ENCODE results near the gene PLEKHA8.
A peak's percentile ranks its signal among the peaks of the same experiment; 100 is the strongest.
"Not testable (repeated sequence)": the region's sequence is repeated elsewhere in the genome, so short reads cannot be mapped to it uniquely, and the experiment has no call there.

PLEKHA8 gene

DNA sequence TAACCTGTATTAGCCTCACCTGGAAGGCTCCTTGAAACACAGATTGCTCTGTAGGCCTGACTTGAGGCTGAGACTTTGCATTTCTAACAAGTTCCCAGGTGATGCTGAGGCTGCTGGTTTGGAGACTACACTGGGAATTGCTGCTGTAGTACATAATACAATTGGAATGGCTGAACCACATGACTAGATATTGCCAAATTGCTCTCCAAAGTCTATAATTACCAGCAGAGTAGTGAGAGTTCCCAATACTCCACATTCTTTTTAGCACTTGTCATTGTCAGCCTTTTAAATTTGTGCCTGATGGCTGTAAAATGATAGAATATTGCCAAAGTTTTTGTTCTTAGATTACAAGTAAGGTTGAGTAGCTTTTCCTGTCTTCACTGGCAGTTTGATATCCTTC, 39.9 kb downstream of the PLEKHA8 start:
- no peak for DNase-seq

DNA sequence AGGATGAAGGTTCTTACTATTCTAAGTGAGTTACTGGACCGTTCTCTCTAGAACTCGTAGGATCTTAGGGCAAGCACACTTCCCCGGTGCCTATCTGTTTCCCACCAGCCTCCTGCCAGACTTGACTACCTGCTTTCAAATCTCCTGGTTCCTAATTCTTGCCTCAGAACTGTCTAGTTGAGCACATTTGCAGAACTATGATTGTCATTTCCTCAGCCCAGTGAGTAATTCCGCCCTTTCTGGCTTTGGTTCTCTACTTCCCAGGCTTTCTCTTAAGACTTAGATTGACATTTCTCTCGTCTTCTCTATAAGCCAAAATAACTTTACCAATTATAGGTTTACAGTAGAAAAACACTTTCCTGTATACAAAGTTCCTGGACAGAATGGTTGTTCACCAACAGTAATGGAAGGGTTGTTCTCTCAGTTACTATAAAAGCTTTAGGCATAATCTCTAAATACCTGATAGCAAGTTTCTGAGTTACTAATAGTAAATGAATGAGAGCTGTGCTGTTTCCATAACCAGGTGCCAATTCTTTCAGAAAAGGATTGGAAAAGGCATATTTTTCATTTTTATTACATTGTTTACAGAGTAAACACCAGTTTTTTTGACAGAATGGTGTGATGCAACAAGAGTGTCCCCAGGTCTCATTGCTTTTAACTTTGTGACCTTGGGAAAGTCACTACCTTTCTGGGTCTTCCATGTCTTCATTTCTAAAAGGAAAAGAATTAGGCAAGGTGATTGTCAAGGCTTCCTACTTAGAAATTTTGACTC, 41.1 kb downstream of the PLEKHA8 start:
- no peak for DNase-seq

DNA sequence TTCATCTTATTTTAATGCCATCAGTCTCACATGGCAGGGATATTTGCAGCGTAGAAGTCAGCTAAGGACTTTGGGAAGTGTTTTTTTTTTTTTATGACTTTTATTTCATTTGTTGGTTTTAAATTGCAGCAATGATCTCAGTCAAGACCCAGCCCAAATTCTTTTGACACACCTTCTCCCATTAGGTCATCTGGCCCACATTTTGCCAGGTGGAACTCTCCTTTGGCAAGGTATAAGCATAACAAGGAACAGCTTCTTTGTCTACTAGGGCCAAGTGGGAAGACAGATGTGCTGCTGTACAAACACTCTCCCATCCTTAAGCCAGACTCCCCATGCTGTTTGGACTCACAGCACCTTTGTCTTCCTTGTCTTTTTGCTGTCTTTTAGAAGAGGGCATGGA, 41.8 kb downstream of the PLEKHA8 start:
- DNase-seq: no peak

DNA sequence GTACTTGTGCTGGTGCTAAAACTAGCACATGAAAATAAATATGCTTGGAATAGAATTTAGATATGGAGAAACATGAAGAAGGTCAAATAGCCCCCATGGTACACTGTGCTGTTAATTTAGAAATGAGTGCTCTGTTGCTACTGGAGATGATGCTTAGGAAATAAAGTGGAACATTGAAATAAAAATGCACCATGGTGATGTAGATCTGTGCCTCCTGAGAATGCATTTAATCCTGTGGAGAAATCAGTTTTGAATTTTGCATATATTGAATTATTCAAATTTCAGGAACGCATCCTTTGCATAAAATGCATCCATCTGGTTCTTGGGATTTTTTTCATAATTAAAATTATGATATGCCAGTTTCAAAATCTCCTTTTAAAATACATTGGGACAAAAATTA, 44.5 kb downstream of the PLEKHA8 start:
- no peak for DNase-seq

DNA sequence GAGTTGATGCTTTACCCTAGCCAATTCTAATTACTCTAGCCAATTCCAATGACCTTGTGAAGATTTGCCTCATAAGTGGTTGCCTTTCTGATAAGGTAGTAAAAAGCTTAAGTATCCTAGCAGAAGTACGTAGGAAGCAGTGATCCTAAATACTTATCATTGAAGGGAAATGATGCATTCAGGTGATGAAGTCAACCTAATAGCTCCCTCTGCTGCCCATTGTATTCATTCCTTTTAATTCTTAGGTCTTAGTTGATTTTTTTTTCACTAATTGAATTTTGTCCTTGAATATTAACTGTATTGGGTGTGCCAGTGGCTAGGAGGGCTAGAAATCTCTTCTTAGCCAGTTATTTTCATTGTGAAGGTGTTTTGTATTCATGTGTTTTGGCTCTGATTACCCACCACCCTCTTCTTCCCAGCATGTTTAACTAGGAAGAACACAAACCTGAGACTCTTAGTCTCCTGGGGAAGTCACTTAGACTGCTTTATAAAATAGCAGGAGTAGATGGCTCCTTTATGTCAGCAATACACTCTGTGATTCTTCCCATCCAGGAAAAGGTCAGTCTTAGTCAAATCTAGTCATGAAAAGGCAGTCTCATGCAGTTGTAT, 46.3 kb downstream of the PLEKHA8 start:
- DNase-seq: peak; percentile 54

DNA sequence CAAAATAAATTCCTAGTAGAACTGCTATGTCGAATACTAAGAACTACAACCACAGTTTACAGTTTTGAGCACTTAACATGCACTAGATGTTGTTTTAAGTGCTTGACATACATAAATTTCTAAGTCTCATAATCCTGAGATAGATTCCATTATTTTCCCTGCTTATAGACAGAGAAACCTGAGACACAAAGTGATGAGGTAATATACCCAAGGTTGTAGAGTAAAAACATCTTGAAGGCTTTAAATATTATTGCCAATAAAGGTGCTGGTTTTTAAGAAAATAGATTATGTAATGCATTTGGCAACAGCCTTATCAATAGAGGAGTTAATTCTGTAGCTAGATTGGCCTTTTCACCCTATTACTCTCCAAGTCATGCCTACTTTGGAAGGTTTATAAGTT, 48.2 kb downstream of the PLEKHA8 start:
- no peak for DNase-seq

DNA sequence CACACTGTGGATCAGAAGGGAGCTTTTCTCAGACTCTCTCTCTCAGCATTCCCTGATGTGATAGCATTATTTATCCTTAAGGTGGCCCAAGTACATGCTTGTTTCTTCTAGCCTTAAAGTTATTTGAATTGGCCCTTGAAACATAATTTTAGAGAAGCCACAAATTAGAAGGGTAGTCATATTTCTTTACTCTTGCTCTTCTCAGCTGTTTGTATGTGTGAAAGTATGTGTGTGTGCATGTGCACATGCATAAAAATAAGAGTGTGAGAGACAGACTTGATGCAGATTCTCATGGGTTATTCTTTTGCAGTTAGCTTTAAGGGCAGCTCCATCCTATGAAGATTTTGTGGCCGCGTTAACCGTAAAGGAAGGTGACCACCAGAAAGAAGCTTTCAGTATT, 50.1 kb downstream of the PLEKHA8 start:
- no peak for DNase-seq

DNA sequence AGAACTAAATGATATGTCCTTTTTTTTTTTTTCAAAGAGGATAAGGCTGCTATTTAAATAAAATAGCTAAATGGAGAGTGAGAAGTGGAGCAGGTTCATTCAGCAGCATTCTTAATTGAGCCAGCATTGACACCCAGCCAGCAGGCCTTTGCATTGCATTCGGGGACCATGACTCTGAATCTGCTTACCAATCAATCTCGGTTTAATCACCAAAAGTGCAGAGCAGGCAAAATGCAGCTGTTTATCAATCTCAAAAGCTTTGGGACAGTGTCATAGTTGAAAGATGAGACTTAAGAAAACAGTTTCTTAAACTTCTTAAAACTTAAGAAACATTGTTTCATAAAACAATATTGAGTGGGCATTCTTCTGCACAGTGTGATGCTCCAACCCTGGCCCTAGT, 51.7 kb downstream of the PLEKHA8 start:
- DNase-seq: no peak

DNA sequence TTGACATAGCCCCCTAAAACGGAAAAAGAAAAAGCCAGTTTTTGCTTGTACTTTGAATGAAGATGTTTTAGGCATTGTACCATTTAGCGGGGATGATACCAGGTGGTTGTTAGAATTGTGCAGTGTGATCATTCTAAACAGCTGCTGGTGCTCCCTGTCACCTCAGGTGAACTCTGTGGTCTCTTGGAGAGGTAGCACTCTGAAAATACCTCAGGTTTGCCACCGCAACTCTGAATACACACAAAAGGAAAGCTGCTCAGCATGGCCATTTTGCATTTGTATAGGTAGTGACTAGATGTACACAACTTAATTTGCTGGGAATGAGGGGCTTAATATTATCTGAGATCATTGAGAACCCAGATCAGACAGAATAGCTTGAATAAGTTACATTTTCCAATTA, 52.6 kb downstream of the PLEKHA8 start:
- DNase-seq: no peak

DNA sequence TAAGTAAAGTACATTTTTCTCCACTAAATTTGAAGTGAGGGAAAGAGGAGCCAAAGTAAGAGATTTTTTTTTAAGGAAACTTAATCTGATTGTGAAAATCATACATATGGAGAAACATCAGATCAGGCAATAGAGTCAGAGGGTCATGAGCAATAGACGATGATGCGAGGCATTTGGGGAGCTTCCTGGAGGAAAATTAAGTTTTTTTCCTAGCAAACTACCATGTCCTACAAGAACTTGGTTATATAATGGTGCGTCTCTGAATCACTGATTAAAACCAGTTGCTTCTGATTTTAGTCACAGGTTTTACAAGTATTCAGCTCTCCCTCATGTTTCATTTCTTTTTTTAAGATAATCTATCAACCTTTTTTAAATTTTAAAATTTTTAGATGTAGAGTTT, 54.5 kb downstream of the PLEKHA8 start:
- DNase-seq: no peak

DNA sequence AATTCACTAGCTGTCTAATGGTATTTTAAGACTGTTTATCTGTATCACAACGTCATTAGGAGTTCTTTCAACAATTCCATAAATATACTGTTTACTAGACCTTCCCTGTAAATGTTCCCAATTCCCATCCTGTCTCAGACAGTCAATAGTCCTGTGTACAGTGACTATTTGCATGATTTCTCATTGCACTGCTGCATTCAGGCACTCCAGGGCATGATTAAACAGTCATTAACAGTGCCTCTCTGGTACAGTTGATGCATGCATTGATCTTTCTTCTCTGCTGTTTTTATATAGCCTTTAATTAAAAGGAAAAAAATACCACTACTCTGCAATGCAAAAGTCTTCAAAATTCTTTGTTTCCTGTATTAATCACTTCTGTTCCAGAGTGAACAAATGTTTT, 55.1 kb downstream of the PLEKHA8 start:
- no peak for DNase-seq

DNA sequence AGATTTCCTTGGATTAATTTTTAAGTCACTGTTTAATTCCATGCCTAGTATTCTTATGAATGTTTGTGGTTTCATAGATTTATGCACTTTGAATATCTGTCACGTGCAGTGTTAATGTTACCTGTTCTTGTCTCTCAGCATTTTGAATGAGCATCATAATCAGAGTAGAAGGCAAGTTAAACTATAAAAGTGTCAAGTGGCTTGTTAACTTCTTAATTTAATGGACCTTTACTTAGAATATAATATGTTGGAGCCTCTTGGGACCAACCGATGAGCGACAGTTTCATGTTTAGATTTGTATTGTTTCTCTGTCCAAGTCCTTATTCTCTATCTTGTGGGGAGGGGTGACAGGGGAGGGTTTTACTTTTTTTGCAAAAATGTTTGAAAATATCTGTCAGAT, 56.0 kb downstream of the PLEKHA8 start:
- DNase-seq: no peak

DNA sequence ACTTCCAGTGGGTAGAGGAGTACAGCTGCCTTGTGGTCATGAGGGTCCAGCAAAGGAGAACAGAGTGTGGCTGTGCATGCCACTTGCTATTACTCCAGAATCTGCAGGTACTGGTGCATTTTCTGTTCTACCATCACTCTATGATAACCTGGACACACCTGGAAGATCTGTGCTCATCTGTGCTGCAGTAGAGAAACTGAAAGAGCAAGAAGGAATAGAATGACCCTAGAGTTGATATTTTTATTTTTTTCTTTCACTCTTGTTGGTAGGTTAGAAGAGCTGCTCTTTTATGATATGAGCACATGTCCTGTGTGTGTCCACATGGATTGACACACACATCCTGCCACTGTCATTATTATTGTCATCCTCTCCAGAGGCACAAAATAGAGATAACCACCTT, 58.3 kb downstream of the PLEKHA8 start:
- DNase-seq: no peak

DNA sequence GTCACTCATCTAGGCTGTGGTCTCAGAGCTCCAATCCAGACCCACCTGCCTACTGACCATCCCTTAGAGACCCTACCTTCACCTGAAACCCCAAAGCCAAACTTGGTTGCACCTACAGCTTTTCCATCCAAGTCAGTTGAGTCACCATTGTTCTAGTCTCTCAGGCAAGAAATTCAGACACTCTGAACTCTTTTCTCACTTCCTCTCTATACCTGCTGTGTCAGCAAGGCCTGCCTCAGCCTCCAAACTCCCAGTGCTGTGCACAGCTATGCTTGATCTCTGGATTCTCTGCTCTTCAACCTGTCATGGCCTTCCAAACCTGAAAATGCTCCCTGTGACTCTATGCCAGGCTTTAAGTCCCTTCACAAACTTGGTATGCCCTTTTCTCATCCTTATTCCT, 59.2 kb downstream of the PLEKHA8 start:
- no peak for DNase-seq

DNA sequence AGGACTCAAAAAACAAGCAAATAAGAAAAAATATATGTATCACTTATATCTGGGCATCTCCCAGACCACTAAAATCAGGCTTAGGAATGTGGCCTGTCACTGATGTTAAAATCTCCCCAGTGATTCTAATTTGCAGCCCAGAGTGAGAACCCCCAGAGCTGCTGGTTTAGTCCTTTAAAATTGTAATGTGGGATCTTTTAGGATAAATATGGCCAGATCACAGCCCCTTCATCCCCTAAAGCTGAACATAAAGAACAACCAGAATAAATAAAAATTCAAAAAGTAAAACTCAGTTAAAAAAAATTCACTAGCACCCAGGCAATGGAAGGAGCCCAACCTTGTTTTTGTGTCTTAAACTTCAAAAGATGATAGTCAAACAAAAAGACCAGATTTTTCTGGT, 60.1 kb downstream of the PLEKHA8 start:
- no peak for DNase-seq

DNA sequence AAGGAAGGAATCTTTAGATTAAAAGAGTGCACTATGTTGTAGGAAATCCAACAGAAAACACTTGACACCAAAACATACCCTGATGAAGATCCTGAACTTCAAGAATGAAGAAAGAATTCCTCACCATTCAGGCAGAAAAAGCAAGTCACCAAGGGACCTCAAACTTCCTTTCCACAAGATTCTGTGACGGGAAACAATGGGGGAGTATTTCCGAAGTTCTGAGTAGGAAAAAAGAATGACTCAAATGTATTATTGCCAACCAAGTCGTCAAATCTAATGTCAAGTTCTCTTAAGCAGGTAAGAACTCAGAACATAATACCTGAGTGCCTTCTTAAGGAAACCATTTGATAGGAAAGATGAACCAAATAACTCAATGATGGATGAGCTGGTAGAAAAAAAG, 61.9 kb downstream of the PLEKHA8 start:
- DNase-seq: no peak

DNA sequence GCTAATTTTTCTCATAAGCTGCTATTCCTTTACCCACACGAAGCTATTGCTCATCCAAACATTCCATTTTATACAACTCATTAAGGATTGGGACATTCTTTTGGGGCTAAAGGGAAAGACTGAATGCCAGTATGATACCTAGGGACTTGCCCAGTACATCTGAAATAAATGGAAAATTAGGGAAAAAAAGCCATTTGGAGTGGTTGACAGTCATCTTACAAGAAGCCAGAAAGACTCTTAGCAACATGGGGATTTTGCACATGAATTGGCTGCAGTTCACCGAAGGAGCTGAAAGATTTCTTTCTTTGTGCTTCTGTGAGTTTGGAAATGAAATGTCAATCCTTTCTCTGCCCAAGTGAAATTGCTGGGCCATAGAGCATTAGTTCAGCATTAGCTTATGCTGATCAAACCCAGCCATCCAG, 63.3 kb downstream of the PLEKHA8 start:
- DNase-seq: no peak

DNA sequence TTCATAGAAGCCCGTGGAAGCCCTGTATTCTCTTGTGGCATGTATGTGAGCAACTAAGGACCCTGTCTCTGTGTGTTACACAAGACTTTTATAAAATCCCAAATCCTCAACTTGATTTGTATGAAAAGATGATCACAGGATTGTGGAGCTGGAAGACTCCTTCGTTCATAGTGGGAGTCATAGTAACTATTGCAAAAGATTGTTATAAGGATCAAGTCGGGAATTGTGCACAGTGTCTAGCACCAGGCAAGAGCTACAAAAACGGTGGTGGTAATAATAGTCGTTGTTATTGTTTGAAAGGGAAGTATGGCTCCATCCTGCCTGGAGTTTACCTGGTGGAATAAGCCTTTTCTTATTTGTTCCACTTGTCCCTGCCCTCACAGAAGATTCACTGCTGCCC, 63.8 kb downstream of the PLEKHA8 start:
- no peak for DNase-seq

DNA sequence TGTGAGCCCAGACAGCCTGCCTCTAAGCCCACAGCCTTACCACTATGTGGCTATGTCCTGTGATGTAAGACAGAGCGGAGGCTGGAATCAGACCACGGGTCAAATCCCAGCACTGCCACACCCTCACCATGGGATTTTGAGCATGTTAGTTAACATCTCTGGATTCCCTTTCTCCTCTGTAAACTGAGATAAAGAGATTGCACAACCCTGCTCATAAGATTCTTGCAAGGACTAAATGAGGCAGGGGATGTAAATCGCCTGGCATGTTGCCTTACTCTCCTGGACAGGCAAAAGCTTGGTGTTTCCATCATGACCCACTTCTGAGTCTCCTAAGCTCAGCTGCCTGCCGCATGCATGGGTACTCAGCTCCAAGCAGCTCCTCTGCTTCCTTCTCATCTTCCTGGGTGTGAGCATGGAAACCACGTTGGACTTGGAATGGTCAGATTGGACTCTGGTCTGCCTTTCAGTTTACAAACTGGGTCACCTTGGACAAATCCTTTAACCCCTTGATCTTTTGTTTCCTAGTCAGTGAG, 65.3 kb downstream of the PLEKHA8 start:
- no peak for DNase-seq

DNA sequence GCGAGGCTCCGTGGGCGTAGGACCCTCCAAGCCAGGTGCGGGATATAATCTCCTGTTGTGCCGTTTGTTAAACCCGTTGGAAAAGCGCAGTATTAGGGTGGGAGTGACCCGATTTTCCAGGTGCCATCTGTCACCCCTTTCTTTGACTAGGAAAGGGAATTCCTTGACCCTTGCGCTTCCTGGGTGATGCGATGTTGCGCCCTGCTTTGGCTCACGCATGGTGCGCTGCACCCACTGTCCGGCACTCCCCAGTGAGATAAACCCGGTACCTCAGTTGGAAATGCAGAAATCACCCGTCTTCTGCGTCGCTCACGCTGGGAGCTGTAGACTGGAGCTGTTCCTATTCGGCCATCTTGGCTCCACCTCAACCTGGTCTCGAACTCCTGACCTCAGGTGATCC, 70.4 kb downstream of the PLEKHA8 start:
- not testable (repeated sequence) for DNase-seq

DNA sequence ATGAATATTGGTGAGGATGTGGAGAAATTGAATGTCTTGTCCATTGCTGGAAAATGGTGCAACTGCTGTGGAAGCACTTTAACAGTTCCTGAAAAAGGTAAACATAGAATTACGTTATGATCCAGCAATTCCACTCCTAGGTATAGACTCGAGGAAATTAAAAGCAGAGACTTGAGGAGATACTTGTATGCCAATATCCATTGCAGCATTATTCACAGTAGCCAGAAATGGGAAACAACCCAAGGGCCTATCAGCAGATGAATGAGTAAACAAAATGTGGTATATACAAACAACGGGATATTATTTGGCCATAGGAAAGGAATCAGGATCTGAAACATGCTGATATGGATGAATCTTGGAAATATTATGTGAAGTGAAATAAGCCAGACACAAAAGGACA, 74.1 kb downstream of the PLEKHA8 start:
- no peak for DNase-seq

DNA sequence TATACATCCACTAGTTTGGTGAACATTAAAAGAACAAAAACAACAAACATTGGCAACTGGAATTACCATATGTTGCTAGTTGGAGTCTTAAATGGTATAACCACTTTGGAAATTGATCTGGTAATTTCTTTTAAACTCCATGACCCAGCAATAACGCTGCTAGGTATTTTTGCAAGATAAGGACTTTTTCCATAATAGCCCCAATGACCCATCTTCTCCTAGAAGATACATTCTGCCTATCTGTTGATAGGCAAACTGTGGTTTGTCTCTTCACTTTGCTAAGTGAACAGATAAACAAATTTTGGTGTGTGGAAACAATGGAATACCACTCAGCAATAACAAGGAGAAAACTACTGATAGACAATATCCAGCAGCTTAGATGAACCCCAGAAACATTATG, 75.9 kb downstream of the PLEKHA8 start:
- no peak for DNase-seq

DNA sequence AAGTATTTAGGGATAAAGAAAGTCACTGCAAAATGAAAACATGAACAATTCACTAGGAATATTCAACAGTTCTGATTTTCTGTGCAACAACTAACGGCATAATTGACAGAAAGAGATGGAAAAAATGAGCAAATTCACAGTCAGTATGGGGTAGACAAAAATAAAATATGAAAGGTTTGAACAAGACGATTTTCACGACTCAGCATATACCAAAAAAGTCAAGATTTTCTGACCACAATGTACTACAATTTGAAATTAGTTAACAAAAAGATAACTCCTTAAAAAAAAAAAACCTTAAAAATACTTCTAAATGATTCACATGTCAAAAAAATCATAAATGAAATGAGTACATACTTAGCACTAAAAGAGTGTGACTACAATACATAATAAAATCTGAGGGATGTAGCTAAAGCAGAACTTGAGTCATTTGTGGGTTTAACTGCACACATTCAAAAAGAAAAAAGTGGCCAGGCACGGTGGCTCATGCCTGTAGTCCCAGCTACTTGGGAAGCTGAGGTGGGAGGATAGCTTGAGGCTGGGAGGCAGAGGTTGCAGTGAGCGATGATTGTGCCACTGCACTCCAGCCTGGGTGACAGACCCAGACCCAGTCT, 84.0 kb downstream of the PLEKHA8 start:
- no peak for DNase-seq

DNA sequence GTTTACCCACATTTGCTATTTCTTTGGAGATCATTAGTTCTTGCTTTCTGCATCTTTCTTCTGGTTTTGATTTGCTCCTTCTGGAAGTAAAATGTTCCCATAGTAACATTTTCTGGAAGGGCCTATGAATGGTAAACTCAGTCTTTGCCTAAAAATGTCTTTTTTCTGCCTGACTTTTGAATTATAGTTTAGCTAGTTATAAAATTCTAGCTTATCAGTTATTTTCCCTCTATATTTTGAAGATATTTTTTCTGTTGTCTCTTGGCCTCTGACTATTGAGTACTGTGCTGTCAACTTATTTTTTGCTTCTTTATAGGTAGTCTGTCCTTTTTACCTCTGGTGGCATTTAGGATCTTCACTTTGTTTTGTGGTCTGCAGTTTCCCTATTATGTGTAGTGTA, 84.9 kb downstream of the PLEKHA8 start:
- DNase-seq: no peak

Measured in NCI-H1092 treated with DMSO at 0.1 percent for 48 hours (cell line).